ENCODE results near the gene EVI2B.

EVI2B gene

DNA sequence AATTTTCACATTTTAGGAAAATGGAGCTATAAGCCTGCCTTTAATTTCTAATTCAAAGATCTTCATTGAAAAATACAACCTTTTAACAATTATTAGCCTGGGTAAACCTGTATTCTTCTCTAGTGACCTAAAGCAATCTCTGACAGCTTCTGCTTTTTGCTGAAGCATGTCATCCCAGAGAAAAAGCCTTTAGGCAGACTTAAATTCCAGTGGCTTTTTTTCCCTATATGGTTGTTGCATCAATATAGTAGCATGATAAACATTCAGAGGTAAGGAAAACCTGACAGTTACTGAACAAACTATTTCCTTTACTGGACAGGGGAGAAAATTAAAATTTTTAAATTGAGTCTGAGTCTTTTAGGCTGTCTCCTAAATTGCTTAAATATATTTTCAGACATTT, 15.4 kb upstream of the EVI2B start:
- Histone ChIP-seq H3K79me2 (ENCODE audit: insufficient read depth, low read length) (no peaks in the 10 kb centered on the region), H3K27me3 (ENCODE audit: low read length) (no peaks in the 10 kb centered on the region), H3K9me2 (replicated peaks; ENCODE audit: insufficient read depth, low read length) (no peaks in the 10 kb centered on the region), H3K9me3 (ENCODE audit: insufficient read depth, low read length) (no peaks in the 10 kb centered on the region), H3K4me3 (ENCODE audit: insufficient read depth, low read length, poor library complexity, severe bottlenecking) (no peak overlapping the region), H4K20me1 (ENCODE audit: low read depth, low read length) (no peaks in the 10 kb centered on the region), H3K9ac (ENCODE audit: low read length) (no peak overlapping the region), H3K27ac (ENCODE audit: low read depth, low read length) (no peak overlapping the region), H2AFZ (ENCODE audit: low read depth, low read length, severe bottlenecking) (no peak overlapping the region), H3F3A (ENCODE audit: insufficient read depth) (no peaks in the 10 kb centered on the region), H3K36me3 (ENCODE audit: low read length) (peaks cover 11% of the 10 kb centered on the region; the same call in 1 of the 2 replicates), H3K4me2 (ENCODE audit: low read depth, low read length, poor library complexity, severe bottlenecking) (no peak overlapping the region)
- TF ChIP-seq, protein P1, sequence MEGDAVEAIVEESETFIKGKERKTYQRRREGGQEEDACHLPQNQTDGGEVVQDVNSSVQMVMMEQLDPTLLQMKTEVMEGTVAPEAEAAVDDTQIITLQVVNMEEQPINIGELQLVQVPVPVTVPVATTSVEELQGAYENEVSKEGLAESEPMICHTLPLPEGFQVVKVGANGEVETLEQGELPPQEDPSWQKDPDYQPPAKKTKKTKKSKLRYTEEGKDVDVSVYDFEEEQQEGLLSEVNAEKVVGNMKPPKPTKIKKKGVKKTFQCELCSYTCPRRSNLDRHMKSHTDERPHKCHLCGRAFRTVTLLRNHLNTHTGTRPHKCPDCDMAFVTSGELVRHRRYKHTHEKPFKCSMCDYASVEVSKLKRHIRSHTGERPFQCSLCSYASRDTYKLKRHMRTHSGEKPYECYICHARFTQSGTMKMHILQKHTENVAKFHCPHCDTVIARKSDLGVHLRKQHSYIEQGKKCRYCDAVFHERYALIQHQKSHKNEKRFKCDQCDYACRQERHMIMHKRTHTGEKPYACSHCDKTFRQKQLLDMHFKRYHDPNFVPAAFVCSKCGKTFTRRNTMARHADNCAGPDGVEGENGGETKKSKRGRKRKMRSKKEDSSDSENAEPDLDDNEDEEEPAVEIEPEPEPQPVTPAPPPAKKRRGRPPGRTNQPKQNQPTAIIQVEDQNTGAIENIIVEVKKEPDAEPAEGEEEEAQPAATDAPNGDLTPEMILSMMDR (IDR thresholded peaks at IDR 0.05; ENCODE audit: insufficient read depth, low read length, poor library complexity, severe bottlenecking), result no peak
- no peak for TF ChIP-seq EZH2phosphoT487 (conservative IDR thresholded peaks at IDR 0.05; ENCODE audit: low read length)

DNA sequence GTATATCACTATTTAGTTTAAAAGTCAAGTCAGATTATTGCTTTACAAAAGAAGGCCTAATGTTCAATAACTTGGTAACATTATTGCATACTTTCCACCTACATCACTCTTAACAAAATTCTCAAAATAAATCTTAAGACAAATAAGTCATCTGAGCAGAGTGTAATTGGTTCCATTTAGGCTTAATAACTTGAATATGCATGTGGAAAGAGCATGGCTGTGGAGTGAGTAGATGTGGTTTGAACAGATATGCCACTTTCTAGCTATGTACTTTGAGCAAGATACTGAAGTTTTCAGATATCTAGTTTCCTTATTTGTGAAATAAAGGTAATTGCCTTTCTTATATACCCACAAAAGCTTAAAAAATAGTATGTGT, 14.3 kb upstream of the EVI2B start:
- H3K79me2 ChIP-seq (ENCODE audit: insufficient read depth, low read length), result no peaks in the 10 kb centered on the region
- no peaks in the 10 kb centered on the region for H3K9me2 ChIP-seq (replicated peaks; ENCODE audit: insufficient read depth, low read length)
- H3K27ac ChIP-seq (ENCODE audit: low read depth, low read length), result no peak overlapping the region
- H3K36me3 ChIP-seq (ENCODE audit: low read length), result peaks cover 11% of the 10 kb centered on the region; the same call in 1 of the 2 replicates
- no peaks in the 10 kb centered on the region for H3K27me3 ChIP-seq (ENCODE audit: low read length)
- TF ChIP-seq, protein P1 (IDR thresholded peaks at IDR 0.05; ENCODE audit: insufficient read depth, low read length, poor library complexity, severe bottlenecking), result no peak
- no peak for TF ChIP-seq EZH2phosphoT487 (conservative IDR thresholded peaks at IDR 0.05; ENCODE audit: low read length)
- no peaks in the 10 kb centered on the region for H4K20me1 ChIP-seq (ENCODE audit: low read depth, low read length)
- no peak overlapping the region for H3K9ac ChIP-seq (ENCODE audit: low read length)
- no peak overlapping the region for H3K4me2 ChIP-seq (ENCODE audit: low read depth, low read length, poor library complexity, severe bottlenecking)
- H3K4me3 ChIP-seq (ENCODE audit: insufficient read depth, low read length, poor library complexity, severe bottlenecking), result no peak overlapping the region
- no peaks in the 10 kb centered on the region for H3K9me3 ChIP-seq (ENCODE audit: insufficient read depth, low read length)
- no peaks in the 10 kb centered on the region for H3F3A ChIP-seq (ENCODE audit: insufficient read depth)
- H2AFZ ChIP-seq (ENCODE audit: low read depth, low read length, severe bottlenecking), result no peak overlapping the region

DNA sequence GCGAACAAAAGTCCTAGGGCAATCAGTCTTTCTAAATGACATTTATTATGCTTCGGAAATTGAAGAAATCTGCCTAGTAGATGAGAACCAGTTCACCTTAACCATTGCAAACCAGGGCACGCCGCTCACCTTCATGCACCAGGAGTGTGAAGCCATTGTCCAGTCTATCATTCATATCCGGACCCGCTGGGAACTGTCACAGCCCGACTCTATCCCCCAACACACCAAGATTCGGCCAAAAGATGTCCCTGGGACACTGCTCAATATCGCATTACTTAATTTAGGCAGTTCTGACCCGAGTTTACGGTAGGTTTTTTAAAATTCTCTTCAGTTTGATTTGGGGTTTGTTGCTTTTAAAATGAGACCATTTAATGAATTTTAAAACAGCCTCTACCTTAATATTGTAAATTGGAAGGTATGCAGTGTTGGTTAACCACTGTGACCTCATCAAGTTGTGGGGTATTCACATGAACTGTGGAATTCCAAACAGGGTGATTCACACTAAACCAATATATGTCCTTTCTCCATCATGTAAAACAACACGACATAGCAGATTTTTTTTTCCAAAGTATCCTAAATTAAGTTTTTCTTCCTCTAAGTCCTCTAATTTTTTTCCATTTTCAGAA, 13.8 kb upstream of the EVI2B start:
- H3K4me2 ChIP-seq (ENCODE audit: low read depth, low read length, poor library complexity, severe bottlenecking), result no peak overlapping the region
- no peaks in the 10 kb centered on the region for H3K9me2 ChIP-seq (replicated peaks; ENCODE audit: insufficient read depth, low read length)
- no peaks in the 10 kb centered on the region for H3K27me3 ChIP-seq (ENCODE audit: low read length)
- no peak overlapping the region for H2AFZ ChIP-seq (ENCODE audit: low read depth, low read length, severe bottlenecking)
- H3K9me3 ChIP-seq (ENCODE audit: insufficient read depth, low read length), result no peaks in the 10 kb centered on the region
- no peak overlapping the region for H3K4me3 ChIP-seq (ENCODE audit: insufficient read depth, low read length, poor library complexity, severe bottlenecking)
- H4K20me1 ChIP-seq (ENCODE audit: low read depth, low read length), result no peaks in the 10 kb centered on the region
- H3F3A ChIP-seq (ENCODE audit: insufficient read depth), result peaks cover 3% of the 10 kb centered on the region; the same call in 1 of the 2 replicates
- no peak for TF ChIP-seq EZH2phosphoT487 (conservative IDR thresholded peaks at IDR 0.05; ENCODE audit: low read length)
- TF ChIP-seq, protein P1 (IDR thresholded peaks at IDR 0.05; ENCODE audit: insufficient read depth, low read length, poor library complexity, severe bottlenecking), result no peak
- H3K79me2 ChIP-seq (ENCODE audit: insufficient read depth, low read length), result no peaks in the 10 kb centered on the region
- H3K9ac ChIP-seq (ENCODE audit: low read length), result no peak overlapping the region
- H3K27ac ChIP-seq (ENCODE audit: low read depth, low read length), result no peak overlapping the region
- H3K36me3 ChIP-seq (ENCODE audit: low read length), result peaks cover 11% of the 10 kb centered on the region; the same call in 1 of the 2 replicates

Measured in SU-DHL-6 (cell line).